ENCODE measurements around the gene SLC19A3.
"Not testable (repeated sequence)": the region's sequence is repeated elsewhere in the genome, so short reads cannot be mapped to it uniquely, and the experiment has no call there.

SLC19A3 gene

GRCh38 chr2:227677928-227678327 lies 39.9 kb downstream of the SLC19A3 start:
- H3K27me3 Mint-ChIP-seq = peaks cover 6% of the 10 kb centered on the region in 2 donors
- DNase-seq (no peak), ATAC-seq (replicated peaks) (no peak)
- H3K27ac Mint-ChIP-seq = no peak overlapping the region
- no peaks in the 10 kb centered on the region for H3K36me3 Mint-ChIP-seq (ENCODE audit: insufficient read depth)
- no peaks in the 10 kb centered on the region for H3K9me3 Mint-ChIP-seq
- H3K4me1 Mint-ChIP-seq (ENCODE audit: low read depth in 2 of 2) = no peaks in the 10 kb centered on the region
- H3K4me3 Mint-ChIP-seq = no peak overlapping the region

GRCh38 chr2:227674485-227674884 lies 43.3 kb downstream of the SLC19A3 start:
- no peaks in the 10 kb centered on the region for H3K4me1 Mint-ChIP-seq (ENCODE audit: low read depth in 2 of 2)
- H3K27me3 Mint-ChIP-seq = peaks cover 6% of the 10 kb centered on the region in 2 donors
- no peaks in the 10 kb centered on the region for H3K36me3 Mint-ChIP-seq (ENCODE audit: insufficient read depth)
- no peak overlapping the region for H3K4me3 Mint-ChIP-seq
- DNase-seq = no peak
- no peaks in the 10 kb centered on the region for H3K9me3 Mint-ChIP-seq
- no peak for ATAC-seq (replicated peaks)
- H3K27ac Mint-ChIP-seq = no peak overlapping the region

GRCh38 chr2:227673620-227674019 lies 44.2 kb downstream of the SLC19A3 start:
- ATAC-seq (replicated peaks); H3K36me3 Mint-ChIP-seq (ENCODE audit: insufficient read depth); H3K27me3 Mint-ChIP-seq; H3K4me1 Mint-ChIP-seq (ENCODE audit: low read depth in 2 of 2); DNase-seq; H3K27ac Mint-ChIP-seq; H3K4me3 Mint-ChIP-seq; H3K9me3 Mint-ChIP-seq: not testable (repeated sequence)

- peaks cover 0 to under 1% of the 10 kb centered on the region in 2 donors for H3K27me3 Mint-ChIP-seq
- no peak for DNase-seq
- no peaks in the 10 kb centered on the region for H3K4me1 Mint-ChIP-seq (ENCODE audit: low read depth in 2 of 2)
- peaks cover 1% of the 10 kb centered on the region for H3K36me3 Mint-ChIP-seq (ENCODE audit: insufficient read depth)
- no peak for ATAC-seq (replicated peaks)
- H3K27ac Mint-ChIP-seq = no peak overlapping the region
- no peak overlapping the region for H3K4me3 Mint-ChIP-seq
- H3K9me3 Mint-ChIP-seq = no peaks in the 10 kb centered on the region
Observed at GRCh38 chr2:227671170-227671905, 46.5 kb downstream of the SLC19A3 start.

GRCh38 chr2:227666631-227667170 lies 51.1 kb downstream of the SLC19A3 start, which contains the start of gene SCYGR5:
Gene SCYGR5 (plus strand): TSS chr2:227666804. CDS start chr2:227666804, 0 bp downstream.
- DNase-seq; H3K4me3 Mint-ChIP-seq; H3K27me3 Mint-ChIP-seq; H3K27ac Mint-ChIP-seq; ATAC-seq (replicated peaks); H3K36me3 Mint-ChIP-seq (ENCODE audit: insufficient read depth); H3K4me1 Mint-ChIP-seq (ENCODE audit: low read depth in 2 of 2); H3K9me3 Mint-ChIP-seq: not testable (repeated sequence)

- Mint-ChIP-seq H3K4me1 (ENCODE audit: low read depth in 2 of 2) (no peaks in the 10 kb centered on the region), H3K27me3 (peaks cover 0 to 7% of the 10 kb centered on the region in 2 donors), H3K4me3 (no peak overlapping the region), H3K36me3 (ENCODE audit: insufficient read depth) (peaks cover 2% of the 10 kb centered on the region), H3K9me3 (no peaks in the 10 kb centered on the region), H3K27ac (no peak overlapping the region)
- DNase-seq (no peak), ATAC-seq (replicated peaks) (no peak)
Observed at GRCh38 chr2:227665189-227665940, 52.5 kb downstream of the SLC19A3 start.

GRCh38 chr2:227661827-227662226 lies 56.0 kb downstream of the SLC19A3 start:
- no peak for DNase-seq
- Mint-ChIP-seq H3K4me3 (no peak overlapping the region), H3K27me3 (peaks cover 0 to 7% of the 10 kb centered on the region in 2 donors), H3K4me1 (ENCODE audit: low read depth in 2 of 2) (no peaks in the 10 kb centered on the region), H3K36me3 (ENCODE audit: insufficient read depth) (peaks cover 2% of the 10 kb centered on the region), H3K27ac (no peak overlapping the region), H3K9me3 (no peaks in the 10 kb centered on the region)
- ATAC-seq (replicated peaks) = no peak

- H3K4me3 Mint-ChIP-seq = no peak overlapping the region
- H3K4me1 Mint-ChIP-seq (ENCODE audit: low read depth in 2 of 2) = no peaks in the 10 kb centered on the region
- no peaks in the 10 kb centered on the region for H3K36me3 Mint-ChIP-seq (ENCODE audit: insufficient read depth)
- DNase-seq (no peak), ATAC-seq (replicated peaks) (no peak)
- no peak overlapping the region for H3K27ac Mint-ChIP-seq
- no peaks in the 10 kb centered on the region for H3K9me3 Mint-ChIP-seq
- peaks cover 0 to 4% of the 10 kb centered on the region in 2 donors for H3K27me3 Mint-ChIP-seq
Observed at GRCh38 chr2:227661025-227661649, 56.7 kb downstream of the SLC19A3 start.

GRCh38 chr2:227657199-227657845 lies 60.5 kb downstream of the SLC19A3 start:
- DNase-seq = no peak

GRCh38 chr2:227655454-227655853 lies 62.4 kb downstream of the SLC19A3 start:
- H3K4me3 Mint-ChIP-seq = no peak overlapping the region
- no peaks in the 10 kb centered on the region for H3K36me3 Mint-ChIP-seq (ENCODE audit: insufficient read depth)
- no peaks in the 10 kb centered on the region for H3K4me1 Mint-ChIP-seq (ENCODE audit: low read depth in 2 of 2)
- no peaks in the 10 kb centered on the region for H3K9me3 Mint-ChIP-seq
- no peak overlapping the region for H3K27ac Mint-ChIP-seq
- DNase-seq = no peak
- no peak for ATAC-seq (replicated peaks)
- peaks cover 7 to 13% of the 10 kb centered on the region in 2 donors for H3K27me3 Mint-ChIP-seq

More at GRCh38 chr2:227657199-227657845, 60.5 kb downstream of the SLC19A3 start:
- Mint-ChIP-seq H3K9me3 (no peaks in the 10 kb centered on the region), H3K36me3 (ENCODE audit: insufficient read depth) (no peaks in the 10 kb centered on the region), H3K4me3 (no peak overlapping the region), H3K4me1 (ENCODE audit: low read depth in 2 of 2) (no peaks in the 10 kb centered on the region), H3K27ac (no peak overlapping the region), H3K27me3 (peaks cover 7 to 13% of the 10 kb centered on the region in 2 donors)
- no peak for ATAC-seq (replicated peaks)

- no peak overlapping the region for H3K27ac Mint-ChIP-seq
- no peaks in the 10 kb centered on the region for H3K4me1 Mint-ChIP-seq (ENCODE audit: low read depth in 2 of 2)
- no peak overlapping the region for H3K4me3 Mint-ChIP-seq
- H3K36me3 Mint-ChIP-seq (ENCODE audit: insufficient read depth) = no peaks in the 10 kb centered on the region
- ATAC-seq (replicated peaks) (no peak), DNase-seq (no peak)
- peaks cover 7 to 13% of the 10 kb centered on the region in 2 donors for H3K27me3 Mint-ChIP-seq
- no peaks in the 10 kb centered on the region for H3K9me3 Mint-ChIP-seq
Observed at GRCh38 chr2:227654426-227654825, 63.4 kb downstream of the SLC19A3 start.

GRCh38 chr2:227653419-227653818 lies 64.4 kb downstream of the SLC19A3 start:
- ATAC-seq (replicated peaks) = no peak
- no peaks in the 10 kb centered on the region for H3K4me1 Mint-ChIP-seq (ENCODE audit: low read depth in 2 of 2)
- no peak for DNase-seq
- H3K9me3 Mint-ChIP-seq = no peaks in the 10 kb centered on the region
- no peak overlapping the region for H3K4me3 Mint-ChIP-seq
- H3K27me3 Mint-ChIP-seq = peaks cover 11 to 13% of the 10 kb centered on the region in 2 donors
- H3K27ac Mint-ChIP-seq = no peak overlapping the region
- H3K36me3 Mint-ChIP-seq (ENCODE audit: insufficient read depth) = no peaks in the 10 kb centered on the region

GRCh38 chr2:227643990-227644551 lies 73.8 kb downstream of the SLC19A3 start:
- no peaks in the 10 kb centered on the region for H3K9me3 Mint-ChIP-seq
- H3K36me3 Mint-ChIP-seq (ENCODE audit: insufficient read depth) = no peaks in the 10 kb centered on the region
- H3K4me1 Mint-ChIP-seq (ENCODE audit: low read depth in 2 of 2) = no peaks in the 10 kb centered on the region
- H3K4me3 Mint-ChIP-seq = no peak overlapping the region
- no peak for ATAC-seq (replicated peaks)
- H3K27me3 Mint-ChIP-seq = peaks cover 17 to 20% of the 10 kb centered on the region in 2 donors
- DNase-seq = no peak
- no peak overlapping the region for H3K27ac Mint-ChIP-seq

Measured in effector memory CD8-positive, alpha-beta T cell (primary cell).